MCF 10A (cell line): ENCODE results near the gene DOHH. TPM values are rescaled to one million over a fixed set of nuclear protein-coding genes. Genes with fewer than 3 reads are reported as not detected.

Experiments
- BruUV-seq: library from RNA; stranded (reverse); fragments of 400-500 nt; replicated peaks from 2 replicates; lab custom pipeline; 2021; lab: Mats Ljungman, UMichigan
- CTCF ChIA-PET: fragments of 300-600 bp; sonication (Branson Sonifier 250); formaldehyde crosslinking; extraction: SDS; loops from one replicate; lab custom pipeline; 2021; ENCODE audit warnings: antibody characterized with exemption, inconsistent platforms; lab: Yijun Ruan, JAX
- POLR2A ChIA-PET: fragments of 300-600, 350-650 bp; sonication (Branson Sonifier 250); formaldehyde crosslinking; extraction: SDS; loops from one replicate; lab custom pipeline; 2020; ENCODE audit warnings: antibody characterized with exemption, inconsistent platforms; lab: Yijun Ruan, JAX
- DNase-seq: peaks from one replicate; pipeline ENCODE4 v3.0.0-alpha.2; 2018; ENCODE audit not compliant: unreplicated experiment
- H3K27ac Mint-ChIP-seq: one replicate; pipeline ENCODE4 v1.8.0; 2022; ENCODE audit warnings: mild to moderate bottlenecking, low read depth, mixed read lengths; ENCODE audit not compliant: unreplicated experiment
- H3K27me3 Mint-ChIP-seq: one replicate; pipeline ENCODE4 v1.8.0; 2022; ENCODE audit warnings: mixed read lengths; ENCODE audit not compliant: insufficient read depth, unreplicated experiment
- H3K36me3 Mint-ChIP-seq: one replicate; pipeline ENCODE4 v1.8.0; 2022; ENCODE audit warnings: mild to moderate bottlenecking, moderate library complexity, mixed read lengths; ENCODE audit not compliant: insufficient read depth, unreplicated experiment
- H3K4me1 Mint-ChIP-seq: one replicate; pipeline ENCODE4 v1.8.0; 2022; ENCODE audit warnings: mixed read lengths; ENCODE audit not compliant: insufficient read depth, unreplicated experiment
- H3K4me3 Mint-ChIP-seq: one replicate; pipeline ENCODE4 v1.8.0; 2022; ENCODE audit warnings: mild to moderate bottlenecking, moderate library complexity, mixed read lengths; ENCODE audit not compliant: unreplicated experiment
- H3K9me3 Mint-ChIP-seq: one replicate; pipeline ENCODE4 v1.8.0; 2022; ENCODE audit warnings: mixed read lengths; ENCODE audit not compliant: unreplicated experiment
- CTCF ChIP-seq: fragments of 200-600 bp; IDR thresholded peaks from one replicate; pipeline ENCODE4 v1.8.0; 2022; ENCODE audit warnings: antibody characterized with exemption, mild to moderate bottlenecking; ENCODE audit not compliant: unreplicated experiment
- intact Hi-C: fragments of 100-400 bp; cut with micrococcal nuclease; formaldehyde crosslinking; loops from 2 replicates; pipeline ENCODE4 v1.14.1; 2022
- total RNA-seq: library from RNA; stranded (reverse); gene quantifications from 2 replicates; pipeline ENCODE4 v1.2.3, GENCODE V29; 2022

The DOHH gene
- total RNA-seq, 1 experiment from 2014 or later = 16.3 TPM

- Mint-ChIP-seq H3K36me3 (peaks cover 82% of the 10 kb centered on the region), H3K27ac (no peak overlapping the region), H3K9me3 (no peaks in the 10 kb centered on the region), H3K4me3 (no peak overlapping the region), H3K4me1 (no peaks in the 10 kb centered on the region), H3K27me3 (no peaks in the 10 kb centered on the region)
- intact Hi-C loops = no loop called here
- BruUV-seq = no TSS peak
- ChIA-PET POLR2A (interaction anchor here (1.0 to 1.3 kb wide), 2 partner anchors 11 to 13 kb away, joined by 3 to 5 read pairs; no protein-coding TSS in a partner anchor), CTCF (no interaction called here)
- TF ChIP-seq CTCF = no peak
- DNase-seq = no peak
Observed at GRCh38 chr19:3456925-3457527, 43.4 kb downstream of the DOHH start.

GRCh38 chr19:3455960-3456601 is 44.4 kb downstream of the DOHH start:
- Mint-ChIP-seq H3K36me3 (peaks cover 86% of the 10 kb centered on the region), H3K4me3 (no peak overlapping the region), H3K27me3 (no peaks in the 10 kb centered on the region), H3K9me3 (no peaks in the 10 kb centered on the region), H3K4me1 (peaks cover 3% of the 10 kb centered on the region), H3K27ac (no peak overlapping the region)
- no TSS peak for BruUV-seq
- POLR2A ChIA-PET = no interaction called here
- no peak for TF ChIP-seq CTCF
- DNase-seq = no peak
- CTCF ChIA-PET = interaction anchor here (0.6 kb wide), 1 partner anchor 215 kb away, joined by 3 read pairs; no protein-coding TSS in a partner anchor
- intact Hi-C loops = no loop called here

DNA sequence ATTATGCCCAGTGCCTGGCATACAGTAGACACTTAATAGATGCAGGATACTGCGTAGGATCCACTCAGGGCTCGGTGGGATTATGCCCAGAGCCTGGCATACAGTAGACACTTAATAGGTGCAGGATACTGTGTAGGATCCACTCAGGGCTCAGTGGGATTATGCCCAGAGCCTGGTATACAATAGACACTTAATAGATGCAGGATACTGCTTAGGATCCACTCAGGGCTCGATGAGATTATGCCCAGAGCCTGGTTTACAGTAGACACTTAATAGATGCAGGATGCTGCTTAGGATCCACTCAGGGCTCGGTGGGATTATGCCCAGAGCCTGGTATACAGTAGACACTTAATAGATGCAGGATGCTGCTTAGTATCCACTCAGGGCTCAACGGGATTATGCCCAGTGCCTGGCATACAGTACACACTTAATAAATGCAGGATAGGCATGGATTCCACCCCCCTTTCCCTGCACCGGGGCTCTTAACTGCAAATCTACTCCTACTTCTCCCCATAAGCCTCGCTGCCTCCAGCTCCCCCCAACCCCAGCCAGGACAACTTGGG is 45.0 kb downstream of the DOHH start:
- intact Hi-C loops = no loop called here
- BruUV-seq = no TSS peak
- H3K9me3 Mint-ChIP-seq = no peaks in the 10 kb centered on the region
- H3K4me3 Mint-ChIP-seq = no peak overlapping the region
- peaks cover 7% of the 10 kb centered on the region for H3K4me1 Mint-ChIP-seq
- CTCF ChIA-PET = interaction anchor here (0.6 kb wide), 1 partner anchor 215 kb away, joined by 3 read pairs; no protein-coding TSS in a partner anchor
- no peak for DNase-seq
- no peak overlapping the region for H3K27ac Mint-ChIP-seq
- H3K27me3 Mint-ChIP-seq = no peaks in the 10 kb centered on the region
- POLR2A ChIA-PET = no interaction called here
- H3K36me3 Mint-ChIP-seq = peaks cover 86% of the 10 kb centered on the region
- no peak for TF ChIP-seq CTCF
